ENCODE results near the gene AADAC. TPM values are rescaled to one million over a fixed set of nuclear protein-coding genes. Genes with fewer than 3 reads are reported as not detected.
A peak's percentile ranks its signal among the peaks of the same experiment; 100 is the strongest.
"Not testable (repeated sequence)": the region's sequence is repeated elsewhere in the genome, so short reads cannot be mapped to it uniquely, and the experiment has no call there.

AADAC gene
- polyA plus RNA-seq, 1 of the 3 experiments (the other 2 are of a cell fraction) = 1.2 TPM

- no peak overlapping the region for H3K4me2 ChIP-seq
- H3K27me3 ChIP-seq (ENCODE audit: insufficient read depth) = no peaks in the 10 kb centered on the region
- no peaks in the 10 kb centered on the region for H4K20me1 ChIP-seq (ENCODE audit: insufficient read depth)
- no peak overlapping the region for H2AFZ ChIP-seq (ENCODE audit: low read depth)
- 0 out of 2 replicates have a peak, but pooled peaks cover 4% of the 10 kb centered on the region for H3K9me3 ChIP-seq
- TF ChIP-seq REST (IDR thresholded peaks at IDR 0.05; ENCODE audit: low read depth, low read length) (no peak), SIN3A (IDR thresholded peaks at IDR 0.05; ENCODE audit: borderline replicate concordance, low read depth, low read length) (no peak)
- no peak for DNase-seq
- ChIA-PET POLR2A (no interaction called here), CTCF (interaction anchor here (0.8 to 1.5 kb wide), 2 partner anchors 22 to 114 kb away, joined by 3 to 4 read pairs; no protein-coding TSS in a partner anchor)
- 39% methylated on average over 1 of the region's 1 CpG for WGBS (ENCODE audit: low lambda C conversion rate)
- peaks cover 43% of the 10 kb centered on the region for H3K79me2 ChIP-seq (ENCODE audit: insufficient read depth)
- no peak overlapping the region for H3K4me3 ChIP-seq (ENCODE audit: low read depth in 2 of 2, low read length in 1 of 2)
- H3K36me3 ChIP-seq (replicated peaks in 1 of 2; ENCODE audit: control insufficient read depth in 1 of 2, insufficient read depth in 2 of 2, low read length in 1 of 2) = peaks cover 0 to 5% of the 10 kb centered on the region in 2 experiments
- no peak overlapping the region for H3K9ac ChIP-seq
- H3K27ac ChIP-seq (ENCODE audit: low read depth in 2 of 2, low read length in 1 of 2) = peak overlapping the region in 1 of 2 experiments; percentile 6; a peak in 1 of 4 replicates
- H3K4me1 ChIP-seq (ENCODE audit: control insufficient read depth in 1 of 2, insufficient read depth in 2 of 2, low read depth in 1 of 2, low read length in 1 of 2) = no peaks in the 10 kb centered on the region
- H3K9me2 ChIP-seq = no peaks in the 10 kb centered on the region
- peaks cover 5% of the 10 kb centered on the region for H3F3A ChIP-seq (replicated peaks; ENCODE audit: insufficient read depth)
Measured at GRCh38 chr3:151804267-151804666, 9.6 kb upstream of the AADAC start.

- POLR2A ChIA-PET = no interaction called here
- H2AFZ ChIP-seq (ENCODE audit: low read depth) = no peak overlapping the region
- peaks cover 59% of the 10 kb centered on the region for H3K79me2 ChIP-seq (ENCODE audit: insufficient read depth)
Measured at GRCh38 chr3:151806838-151807237, 7.1 kb upstream of the AADAC start.

GRCh38 chr3:151808926-151809325 lies 5.0 kb upstream of the AADAC start:
- H3K9ac ChIP-seq; H3K36me3 ChIP-seq (replicated peaks in 1 of 2; ENCODE audit: control insufficient read depth in 1 of 2, insufficient read depth in 2 of 2, low read length in 1 of 2); H3K4me2 ChIP-seq; H3K27ac ChIP-seq (ENCODE audit: low read depth in 2 of 2, low read length in 1 of 2); H3K4me1 ChIP-seq (ENCODE audit: control insufficient read depth in 1 of 2, insufficient read depth in 2 of 2, low read depth in 1 of 2, low read length in 1 of 2); CTCF ChIA-PET; H2AFZ ChIP-seq (ENCODE audit: low read depth); H3K9me3 ChIP-seq; H3K27me3 ChIP-seq (ENCODE audit: insufficient read depth); H3F3A ChIP-seq (replicated peaks; ENCODE audit: insufficient read depth); H3K9me2 ChIP-seq; H3K4me3 ChIP-seq (ENCODE audit: low read depth in 2 of 2, low read length in 1 of 2); H4K20me1 ChIP-seq (ENCODE audit: insufficient read depth); POLR2A ChIA-PET; DNase-seq: not testable (repeated sequence)
- 35% methylated on average over 3 of the region's 3 CpGs for WGBS (ENCODE audit: low lambda C conversion rate)
- H3K79me2 ChIP-seq (ENCODE audit: insufficient read depth) = peaks cover 74% of the 10 kb centered on the region

More at GRCh38 chr3:151806838-151807237, 7.1 kb upstream of the AADAC start:
- Histone ChIP-seq H3K9me2 (no peaks in the 10 kb centered on the region), H3K36me3 (replicated peaks in 1 of 2; ENCODE audit: control insufficient read depth in 1 of 2, insufficient read depth in 2 of 2, low read length in 1 of 2) (peaks cover 0 to 5% of the 10 kb centered on the region in 2 experiments), H4K20me1 (ENCODE audit: insufficient read depth) (no peaks in the 10 kb centered on the region), H3K4me2 (peak overlapping the region; percentile 63), H3K27me3 (ENCODE audit: insufficient read depth) (no peaks in the 10 kb centered on the region), H3K9ac (peak overlapping the region; percentile 40; the same call in 1 of the 2 replicates), H3F3A (replicated peaks; ENCODE audit: insufficient read depth) (peaks cover 4% of the 10 kb centered on the region), H3K4me3 (ENCODE audit: low read depth in 2 of 2, low read length in 1 of 2) (peak overlapping the region; percentile 13 to 41; a peak in 2 of 4 replicates), H3K4me1 (ENCODE audit: control insufficient read depth in 1 of 2, insufficient read depth in 2 of 2, low read depth in 1 of 2, low read length in 1 of 2) (no peaks in the 10 kb centered on the region), H3K27ac (ENCODE audit: low read depth in 2 of 2, low read length in 1 of 2) (peak overlapping the region in 1 of 2 experiments; percentile 59; a peak in 2 of 4 replicates), H3K9me3 (0 out of 2 replicates have a peak, but pooled peaks cover 4% of the 10 kb centered on the region)
- DNase-seq = no peak
- TF ChIP-seq USF2 (IDR thresholded peaks at IDR 0.05; ENCODE audit: borderline replicate concordance, low read depth, low read length) (no peak), SMC3 (IDR thresholded peaks at IDR 0.05; ENCODE audit: low read depth, low read length) (no peak), ELF1 (IDR thresholded peaks at IDR 0.05) (no peak), TCF12 (IDR thresholded peaks at IDR 0.05) (no peak), MAX (IDR thresholded peaks at IDR 0.05; ENCODE audit: low read depth) (peak; percentile 32; the same call in 1 of the 2 replicates), RAD21 (IDR thresholded peaks at IDR 0.05; ENCODE audit: low read length) (no peak)
- CTCF ChIA-PET = interaction anchor here (1.2 kb wide), 1 partner anchor 32 kb away, joined by 3 read pairs; no protein-coding TSS in a partner anchor
- 29% methylated on average over 15 of the region's 15 CpGs for WGBS (ENCODE audit: low lambda C conversion rate)

All from SK-N-SH (cell line).